Measurements from ENCODE around the gene PSMA4.
"Not testable (repeated sequence)": the region's sequence is repeated elsewhere in the genome, so short reads cannot be mapped to it uniquely, and the experiment has no call there.

PSMA4 gene

GRCh38 chr15:78538358-78538757 lies 1.9 kb upstream of the PSMA4 start:
- 0 out of 2 replicates have a peak, but pooled peaks cover 9% of the 10 kb centered on the region for H3K4me1 ChIP-seq (ENCODE audit: insufficient read depth, low read length)
- H3K36me3 ChIP-seq (ENCODE audit: insufficient read depth, low read length) = peaks cover 13% of the 10 kb centered on the region; the same call in 1 of the 2 replicates
- no peaks in the 10 kb centered on the region for H3K9me3 ChIP-seq (ENCODE audit: control insufficient read depth, insufficient read depth, low read length)
- H3K9ac ChIP-seq (ENCODE audit: low read depth, low read length) = no peak overlapping the region

DNA sequence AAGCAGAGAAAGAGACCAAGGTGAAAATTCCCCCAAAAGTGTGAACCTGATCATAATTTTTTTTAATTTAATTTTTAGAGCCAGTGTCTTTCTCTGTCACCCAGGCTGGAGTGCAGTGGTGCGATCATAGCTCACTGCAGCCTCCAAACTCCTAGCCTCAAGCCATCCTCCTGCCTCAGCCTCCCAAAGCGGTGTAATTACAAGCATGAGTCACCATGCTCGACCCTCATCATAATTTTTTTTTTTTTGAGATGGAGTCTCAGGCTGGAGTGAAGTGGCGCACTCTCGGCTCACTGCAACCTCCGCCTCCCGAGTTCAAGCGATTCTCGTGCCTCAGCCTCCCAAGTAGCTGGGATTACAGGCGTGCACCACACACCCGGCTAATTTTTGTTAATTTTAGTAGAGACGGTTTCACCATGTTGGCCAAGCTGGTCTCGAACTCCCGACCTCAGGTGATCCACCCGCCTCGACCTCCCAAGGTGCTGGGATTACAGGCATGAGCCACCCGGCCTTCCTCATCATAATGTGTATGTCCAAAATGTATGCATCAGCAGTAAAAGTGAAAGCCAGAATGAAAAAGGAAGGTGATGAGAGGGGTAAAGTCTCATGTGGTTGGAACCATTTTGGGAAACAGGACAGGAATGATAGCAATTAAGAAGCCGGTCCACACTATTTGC lies 642 bp upstream of the PSMA4 start:
- not testable (repeated sequence) for H3K4me1 ChIP-seq (ENCODE audit: insufficient read depth, low read length); H3K9me3 ChIP-seq (ENCODE audit: control insufficient read depth, insufficient read depth, low read length)
- Histone ChIP-seq H3K36me3 (ENCODE audit: insufficient read depth, low read length) (peaks cover 15% of the 10 kb centered on the region; the same call in 1 of the 2 replicates), H3K9ac (ENCODE audit: low read depth, low read length) (peak overlapping the region; percentile 98)

DNA sequence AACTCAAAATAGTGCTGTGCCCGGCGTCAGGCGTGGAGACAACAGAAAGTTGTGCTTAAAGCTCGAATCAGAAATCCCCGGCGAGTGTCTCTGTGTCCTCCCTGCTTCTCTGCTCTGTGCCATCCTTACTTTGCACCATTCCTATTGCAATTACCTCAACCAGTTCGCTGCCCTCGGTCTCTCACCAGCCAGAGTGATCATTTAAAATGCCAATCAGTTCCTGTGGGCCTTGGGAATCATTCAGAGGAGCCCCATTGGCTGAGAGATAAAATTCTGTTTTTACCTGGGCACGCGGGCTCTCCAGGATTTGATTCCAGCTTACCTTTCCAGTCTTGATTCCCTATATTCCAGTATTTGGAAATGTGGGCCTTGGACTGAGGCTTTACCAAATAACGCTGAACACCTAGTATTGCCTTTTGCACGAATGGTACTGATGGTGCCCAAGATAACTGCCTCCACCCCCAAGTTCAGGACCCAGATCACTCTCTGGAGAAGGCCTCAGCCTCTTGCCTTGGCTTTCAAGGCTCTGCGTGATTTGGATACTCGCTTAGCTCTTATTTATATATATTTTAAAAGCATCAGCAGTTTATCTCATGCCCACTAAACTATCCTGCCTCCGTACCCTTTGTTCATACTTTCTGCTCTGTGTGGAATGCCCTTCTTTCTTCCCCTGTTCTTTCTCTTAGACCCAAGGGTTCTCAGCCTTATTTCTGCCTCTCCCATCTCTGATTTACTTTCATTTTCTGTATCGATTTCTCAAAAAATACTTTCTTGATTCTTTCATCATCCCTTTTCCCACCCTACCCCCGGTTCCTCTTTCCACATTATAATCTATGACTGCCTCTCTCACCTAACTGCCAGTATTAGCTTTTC lies 863 bp downstream of the PSMA4 start:
- H3K9me3 ChIP-seq (ENCODE audit: control insufficient read depth, insufficient read depth, low read length) = no peaks in the 10 kb centered on the region
- H3K9ac ChIP-seq (ENCODE audit: low read depth, low read length) = peak overlapping the region; percentile 98
- H3K36me3 ChIP-seq (ENCODE audit: insufficient read depth, low read length) = peaks cover 23% of the 10 kb centered on the region; the same call in 1 of the 2 replicates
- H3K4me1 ChIP-seq (ENCODE audit: insufficient read depth, low read length) = 0 out of 2 replicates have a peak, but pooled peaks cover 9% of the 10 kb centered on the region

- peak overlapping the region; percentile 98 for H3K9ac ChIP-seq (ENCODE audit: low read depth, low read length)
- H3K9me3 ChIP-seq (ENCODE audit: control insufficient read depth, insufficient read depth, low read length) = no peaks in the 10 kb centered on the region
- H3K4me1 ChIP-seq (ENCODE audit: insufficient read depth, low read length) = 0 out of 2 replicates have a peak, but pooled peaks cover 9% of the 10 kb centered on the region
- H3K36me3 ChIP-seq (ENCODE audit: insufficient read depth, low read length) = peaks cover 23% of the 10 kb centered on the region; the same call in 1 of the 2 replicates
Observed at GRCh38 chr15:78541744-78542034, 1.4 kb downstream of the PSMA4 start.

DNA sequence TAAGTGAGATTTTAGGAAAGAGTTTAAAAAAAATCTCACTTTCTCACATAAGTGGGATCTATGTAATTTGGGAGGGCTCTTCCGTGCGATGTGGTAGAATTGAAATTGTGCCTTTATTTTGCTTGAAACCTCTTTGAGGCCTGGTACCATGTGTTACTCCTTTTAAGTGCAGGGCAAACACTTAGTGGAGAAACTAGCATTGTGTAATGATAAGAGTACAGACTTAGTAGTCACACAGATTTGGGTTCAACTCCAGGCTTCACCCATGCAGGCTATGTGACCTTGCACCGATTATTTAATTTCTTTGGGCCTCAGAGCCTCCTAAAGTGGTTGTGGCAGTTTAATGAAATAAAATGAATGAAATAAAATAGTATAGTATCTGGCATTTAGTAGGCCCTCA lies 2.4 kb downstream of the PSMA4 start:
- H3K4me1 ChIP-seq (ENCODE audit: insufficient read depth, low read length) = 0 out of 2 replicates have a peak, but pooled peaks cover 9% of the 10 kb centered on the region
- no peak overlapping the region for H3K9ac ChIP-seq (ENCODE audit: low read depth, low read length)
- H3K36me3 ChIP-seq (ENCODE audit: insufficient read depth, low read length) = peaks cover 25% of the 10 kb centered on the region; the same call in 1 of the 2 replicates
- H3K9me3 ChIP-seq (ENCODE audit: control insufficient read depth, insufficient read depth, low read length) = no peaks in the 10 kb centered on the region

DNA sequence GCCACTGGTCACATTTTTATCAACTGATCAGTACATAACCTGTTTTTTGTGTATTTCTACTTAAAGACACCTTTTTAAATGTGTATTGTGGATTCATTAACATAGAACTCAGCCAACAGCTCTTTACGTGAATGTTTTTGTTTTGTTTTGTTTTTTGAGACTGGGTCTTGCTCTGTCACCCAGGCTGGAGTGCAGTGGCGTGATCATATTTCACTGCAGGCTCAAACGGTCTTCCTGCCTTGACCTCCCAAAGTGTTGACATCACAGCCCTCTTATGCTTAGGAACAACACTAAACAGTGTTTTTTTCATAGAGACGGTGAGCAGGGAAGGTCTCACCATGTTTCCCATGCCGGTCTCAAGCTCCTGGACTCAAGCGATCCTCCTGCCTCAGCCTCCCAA lies 9.9 kb downstream of the PSMA4 start:
- peaks cover 16% of the 10 kb centered on the region; the same call in 1 of the 2 replicates for H3K36me3 ChIP-seq (ENCODE audit: insufficient read depth, low read length)
- no peaks in the 10 kb centered on the region for H3K9me3 ChIP-seq (ENCODE audit: control insufficient read depth, insufficient read depth, low read length)
- H3K9ac ChIP-seq (ENCODE audit: low read depth, low read length) = no peak overlapping the region
- H3K4me1 ChIP-seq (ENCODE audit: insufficient read depth, low read length) = no peaks in the 10 kb centered on the region

DNA sequence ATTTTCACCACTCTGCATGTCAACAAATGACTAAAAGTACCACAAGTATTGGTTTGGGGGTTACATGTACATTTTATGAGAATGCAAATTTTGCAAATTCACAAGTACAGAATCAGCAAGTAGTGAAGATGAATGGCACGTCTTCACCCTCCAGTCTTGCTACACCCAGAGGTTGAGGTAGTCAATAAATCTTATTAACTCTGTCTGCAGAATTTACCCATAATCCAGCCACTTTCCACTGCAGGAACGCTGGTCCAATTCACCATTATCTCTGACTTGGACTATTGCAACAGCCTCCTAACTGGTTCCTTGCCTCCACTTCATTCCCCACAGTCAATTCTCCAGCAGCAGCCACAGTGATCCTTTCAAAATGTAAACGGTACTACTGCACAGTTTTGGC lies 10.6 kb downstream of the PSMA4 start:
- no peaks in the 10 kb centered on the region for H3K9me3 ChIP-seq (ENCODE audit: control insufficient read depth, insufficient read depth, low read length)
- no peak overlapping the region for H3K9ac ChIP-seq (ENCODE audit: low read depth, low read length)
- H3K4me1 ChIP-seq (ENCODE audit: insufficient read depth, low read length) = no peaks in the 10 kb centered on the region
- H3K36me3 ChIP-seq (ENCODE audit: insufficient read depth, low read length) = peaks cover 10% of the 10 kb centered on the region; the same call in 1 of the 2 replicates

DNA sequence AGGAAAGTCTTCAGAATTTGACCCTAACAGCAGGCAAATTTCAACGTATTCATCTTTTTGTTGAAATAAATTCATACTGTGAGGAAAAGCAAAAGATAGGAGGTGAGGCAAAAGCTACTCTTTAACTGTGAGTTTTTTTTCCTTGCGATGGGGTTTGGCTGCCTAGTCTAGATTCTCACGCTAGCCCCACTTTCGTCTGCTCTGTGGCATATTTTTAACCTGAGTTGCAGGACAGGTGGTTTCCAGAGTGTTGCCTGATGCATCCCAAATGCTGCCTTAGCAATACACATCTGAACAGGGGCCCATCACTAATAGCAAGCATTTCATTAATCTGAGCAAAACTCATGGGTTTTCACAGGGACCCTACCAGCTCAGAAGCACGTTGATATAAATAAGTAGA lies 11.7 kb downstream of the PSMA4 start:
- Histone ChIP-seq H3K9me3 (ENCODE audit: control insufficient read depth, insufficient read depth, low read length) (no peaks in the 10 kb centered on the region), H3K9ac (ENCODE audit: low read depth, low read length) (no peak overlapping the region)

DNA sequence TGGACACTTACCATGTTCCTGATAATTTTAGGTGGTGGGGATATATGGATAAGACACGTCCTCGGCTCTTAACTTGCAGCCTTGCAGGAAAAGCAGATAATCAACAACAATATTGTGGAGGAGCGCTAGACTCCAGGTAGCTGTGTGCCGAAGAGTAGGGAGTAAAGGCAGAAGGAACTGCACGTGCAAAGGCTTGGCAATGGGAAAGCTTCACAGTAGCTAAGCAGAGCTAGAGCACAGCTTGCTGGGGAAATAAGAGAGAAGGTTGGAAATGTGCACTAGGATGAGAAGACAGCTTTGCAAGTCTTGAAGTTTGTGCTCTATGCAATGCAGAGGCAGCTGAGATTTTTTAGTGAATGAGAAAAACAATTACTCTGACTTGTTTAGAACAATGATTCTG lies 12.4 kb downstream of the PSMA4 start:
- Histone ChIP-seq H3K4me1 (ENCODE audit: insufficient read depth, low read length) (no peaks in the 10 kb centered on the region), H3K36me3 (ENCODE audit: insufficient read depth, low read length) (peaks cover 7% of the 10 kb centered on the region; the same call in 1 of the 2 replicates), H3K9me3 (ENCODE audit: control insufficient read depth, insufficient read depth, low read length) (no peaks in the 10 kb centered on the region)

More for the DNA sequence above, 11.7 kb downstream of the PSMA4 start:
- Histone ChIP-seq H3K4me1 (ENCODE audit: insufficient read depth, low read length) (no peaks in the 10 kb centered on the region), H3K36me3 (ENCODE audit: insufficient read depth, low read length) (peaks cover 7% of the 10 kb centered on the region; the same call in 1 of the 2 replicates)

DNA sequence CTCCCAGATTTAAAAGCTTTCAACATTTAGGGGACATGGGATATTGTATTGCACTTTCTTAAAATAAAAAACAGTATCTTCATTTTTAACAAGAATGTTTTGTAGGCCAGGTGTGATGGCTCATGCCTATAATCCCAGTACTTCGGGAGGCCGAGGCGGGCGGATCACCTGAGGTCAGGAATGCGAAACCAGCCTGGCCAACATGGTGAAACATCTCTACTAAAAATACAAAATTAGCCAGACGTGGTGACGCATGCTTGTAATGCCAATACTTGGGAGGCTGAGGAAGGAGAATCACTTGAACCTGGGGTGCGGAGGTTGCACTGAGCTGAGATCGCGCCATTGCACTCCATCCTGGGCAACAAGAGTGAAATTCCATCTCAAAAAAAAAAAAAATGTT lies 20.0 kb downstream of the PSMA4 start:
- H3K9me3 ChIP-seq (ENCODE audit: control insufficient read depth, insufficient read depth, low read length); H3K9ac ChIP-seq (ENCODE audit: low read depth, low read length); H3K4me1 ChIP-seq (ENCODE audit: insufficient read depth, low read length); H3K36me3 ChIP-seq (ENCODE audit: insufficient read depth, low read length): not testable (repeated sequence)

More for the DNA sequence above, 12.4 kb downstream of the PSMA4 start:
- no peak overlapping the region for H3K9ac ChIP-seq (ENCODE audit: low read depth, low read length)

GRCh38 chr15:78561490-78561889 lies 21.2 kb downstream of the PSMA4 start:
- Histone ChIP-seq H3K9me3 (ENCODE audit: control insufficient read depth, insufficient read depth, low read length) (no peaks in the 10 kb centered on the region), H3K9ac (ENCODE audit: low read depth, low read length) (no peak overlapping the region), H3K4me1 (ENCODE audit: insufficient read depth, low read length) (0 out of 2 replicates have a peak, but pooled peaks cover 5% of the 10 kb centered on the region), H3K36me3 (ENCODE audit: insufficient read depth, low read length) (no peaks in the 10 kb centered on the region)

DNA sequence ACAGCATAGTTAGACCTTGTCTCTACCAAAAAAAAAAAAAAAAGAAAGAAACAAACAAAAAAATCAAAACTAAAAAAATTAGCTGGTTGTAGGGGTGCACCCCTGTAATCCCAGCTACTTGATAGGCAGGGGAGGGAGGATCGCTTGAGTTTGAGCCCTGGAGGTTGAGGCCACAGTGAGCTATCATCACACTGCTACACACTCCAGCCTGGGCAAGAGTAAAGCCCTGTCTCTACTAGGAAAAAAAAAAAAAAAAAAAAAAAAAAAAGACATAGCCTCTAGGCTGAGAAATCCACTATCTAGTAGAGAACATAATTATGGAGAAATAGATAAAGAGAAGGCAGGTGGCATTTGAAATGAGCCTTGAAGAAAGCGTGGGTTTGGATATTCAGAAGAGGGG lies 22.8 kb downstream of the PSMA4 start:
- Histone ChIP-seq H3K9ac (ENCODE audit: low read depth, low read length) (no peak overlapping the region), H3K36me3 (ENCODE audit: insufficient read depth, low read length) (no peaks in the 10 kb centered on the region), H3K9me3 (ENCODE audit: control insufficient read depth, insufficient read depth, low read length) (no peaks in the 10 kb centered on the region), H3K4me1 (ENCODE audit: insufficient read depth, low read length) (0 out of 2 replicates have a peak, but pooled peaks cover 5% of the 10 kb centered on the region)

DNA sequence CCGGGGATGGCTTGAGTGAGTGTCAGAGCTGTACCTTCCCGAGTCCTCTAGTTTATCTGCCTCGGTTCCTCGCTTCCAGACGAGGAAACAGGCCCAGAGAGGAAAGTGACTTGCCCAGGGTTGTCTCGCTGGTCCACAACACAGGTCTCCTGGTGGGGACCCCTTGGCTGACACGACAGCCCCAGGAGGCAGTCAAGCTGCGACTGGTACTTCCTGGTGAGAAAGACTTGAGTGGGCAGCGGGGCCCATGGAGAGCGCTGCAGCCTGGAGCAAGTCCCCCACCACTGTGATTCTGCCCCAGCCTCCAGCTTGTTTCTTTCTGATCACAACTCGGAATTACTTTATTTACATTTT lies 24.5 kb downstream of the PSMA4 start:
- Histone ChIP-seq H3K9ac (ENCODE audit: low read depth, low read length) (peak overlapping the region; percentile 15; the same call in 1 of the 2 replicates), H3K36me3 (ENCODE audit: insufficient read depth, low read length) (no peaks in the 10 kb centered on the region), H3K9me3 (ENCODE audit: control insufficient read depth, insufficient read depth, low read length) (no peaks in the 10 kb centered on the region), H3K4me1 (ENCODE audit: insufficient read depth, low read length) (0 out of 2 replicates have a peak, but pooled peaks cover 5% of the 10 kb centered on the region)

DNA sequence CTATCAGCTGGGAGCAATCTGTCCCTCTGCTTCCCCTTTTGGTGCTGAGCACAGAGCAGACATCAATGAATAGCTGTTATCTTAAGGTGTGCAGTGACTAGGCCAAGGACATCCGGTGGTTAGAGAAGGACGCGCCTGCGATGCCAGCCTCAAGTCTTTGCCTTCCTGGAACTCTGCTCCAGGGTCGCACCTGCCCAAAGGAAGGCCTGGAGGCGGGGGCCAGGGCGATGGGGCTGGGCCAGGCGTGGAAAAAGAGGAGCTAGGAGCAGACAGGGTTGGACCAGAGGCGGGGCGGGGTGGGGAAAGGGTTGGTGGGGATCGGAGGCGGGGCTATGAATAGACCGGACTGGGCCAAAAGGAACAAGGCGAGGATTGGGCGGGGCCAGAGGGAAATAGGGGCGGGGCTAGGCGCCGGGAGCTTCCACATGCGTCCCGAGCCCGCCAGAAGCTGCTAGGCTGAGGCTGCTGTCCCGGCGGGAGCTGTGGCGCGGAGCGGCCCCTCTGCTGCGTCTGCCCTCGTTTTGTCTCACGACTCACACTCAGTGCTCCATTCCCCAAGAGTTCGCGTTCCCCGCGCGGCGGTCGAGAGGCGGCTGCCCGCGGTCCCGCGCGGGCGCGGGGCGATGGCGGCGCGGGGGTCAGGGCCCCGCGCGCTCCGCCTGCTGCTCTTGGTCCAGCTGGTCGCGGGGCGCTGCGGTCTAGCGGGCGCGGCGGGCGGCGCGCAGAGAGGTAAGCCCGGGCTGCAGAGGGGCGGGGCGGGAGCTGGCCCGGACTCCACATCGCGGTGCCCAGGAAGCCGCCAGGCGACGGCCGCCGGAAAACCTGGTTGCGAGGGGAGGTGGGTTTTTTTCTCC lies 25.1 kb downstream of the PSMA4 start, which contains the start of gene CHRNA5:
CHRNA5 (plus strand) TSS at position 424 of the 854 bp plus-strand sequence; CDS start at position 624, 200 bp downstream.
- H3K9ac ChIP-seq (ENCODE audit: low read depth, low read length) = peak within 1 kb of the TSS; percentile 76
- H3K4me1 ChIP-seq (ENCODE audit: insufficient read depth, low read length) = 0 out of 2 replicates have a peak, but pooled peaks cover 5% of the 10 kb centered on the region
- no peaks in the 10 kb centered on the region for H3K9me3 ChIP-seq (ENCODE audit: control insufficient read depth, insufficient read depth, low read length)
- H3K36me3 ChIP-seq (ENCODE audit: insufficient read depth, low read length) = no peaks in the 10 kb centered on the region
